Measurements from ENCODE around the gene DNASE1.
"Not testable (repeated sequence)": the region's sequence is repeated elsewhere in the genome, so short reads cannot be mapped to it uniquely, and the experiment has no call there.

Gene DNASE1, protein sequence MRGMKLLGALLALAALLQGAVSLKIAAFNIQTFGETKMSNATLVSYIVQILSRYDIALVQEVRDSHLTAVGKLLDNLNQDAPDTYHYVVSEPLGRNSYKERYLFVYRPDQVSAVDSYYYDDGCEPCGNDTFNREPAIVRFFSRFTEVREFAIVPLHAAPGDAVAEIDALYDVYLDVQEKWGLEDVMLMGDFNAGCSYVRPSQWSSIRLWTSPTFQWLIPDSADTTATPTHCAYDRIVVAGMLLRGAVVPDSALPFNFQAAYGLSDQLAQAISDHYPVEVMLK

DNA sequence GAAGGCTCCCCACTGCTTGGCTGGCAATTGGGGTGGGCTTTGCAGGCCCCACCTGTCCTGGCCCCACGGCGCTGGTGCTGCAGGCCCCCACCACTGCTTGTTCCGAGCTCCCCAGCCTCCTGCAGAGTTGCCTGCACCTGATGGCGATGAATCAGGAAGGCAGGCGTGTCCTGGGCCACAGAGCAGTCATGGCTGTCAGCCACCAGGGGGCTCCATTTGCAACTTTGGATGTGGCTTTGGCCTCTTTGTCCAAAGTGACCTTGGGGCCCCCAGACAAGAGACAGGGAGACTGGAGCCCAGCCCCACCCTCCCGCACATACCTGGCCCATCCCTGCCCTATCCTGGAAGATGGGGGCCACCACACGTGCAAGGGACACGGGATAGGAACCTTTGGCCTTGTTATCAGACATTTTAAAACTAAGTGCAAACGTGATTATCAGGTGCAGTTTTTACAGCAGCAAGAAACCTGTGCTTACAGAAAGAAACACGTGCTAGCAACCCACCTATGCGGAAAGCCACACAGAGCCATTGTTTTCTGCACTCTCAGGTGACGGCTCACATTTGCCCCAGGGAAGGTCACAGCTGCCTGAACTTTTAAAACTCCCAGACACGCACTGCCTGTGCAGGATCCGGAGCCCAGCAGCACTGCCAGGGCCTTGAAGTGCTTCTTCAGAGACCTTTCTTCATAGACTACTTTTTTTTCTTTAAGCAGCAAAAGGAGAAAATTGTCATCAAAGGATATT, at the start of gene DNASE1:
DNASE1 (plus strand) TSS at position 443 of the 743 bp plus-strand sequence. CDS start 683 bp downstream, outside the sequence.
- peak; percentile 70 for DNase-seq

DNA sequence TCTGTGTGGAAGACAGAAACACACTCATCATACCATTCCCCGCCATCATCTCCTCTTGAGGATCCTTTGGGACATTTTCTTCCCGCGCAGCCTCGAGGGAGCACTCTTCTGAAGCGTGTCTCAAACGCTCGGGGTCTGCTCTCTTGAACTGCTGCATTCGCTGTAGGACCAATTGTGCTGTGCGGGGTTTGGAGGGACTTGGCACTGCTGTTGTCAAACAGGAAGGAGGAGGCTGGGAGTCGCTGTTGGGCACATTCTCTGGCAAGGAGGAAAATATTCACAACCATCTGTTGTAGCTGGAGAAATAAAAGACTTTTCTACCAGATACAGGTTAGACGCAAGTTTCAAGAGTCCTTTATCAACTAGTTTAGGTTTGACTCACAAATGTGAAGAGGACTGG, 48.0 kb upstream of the DNASE1 start:
- DNase-seq, result no peak

DNA sequence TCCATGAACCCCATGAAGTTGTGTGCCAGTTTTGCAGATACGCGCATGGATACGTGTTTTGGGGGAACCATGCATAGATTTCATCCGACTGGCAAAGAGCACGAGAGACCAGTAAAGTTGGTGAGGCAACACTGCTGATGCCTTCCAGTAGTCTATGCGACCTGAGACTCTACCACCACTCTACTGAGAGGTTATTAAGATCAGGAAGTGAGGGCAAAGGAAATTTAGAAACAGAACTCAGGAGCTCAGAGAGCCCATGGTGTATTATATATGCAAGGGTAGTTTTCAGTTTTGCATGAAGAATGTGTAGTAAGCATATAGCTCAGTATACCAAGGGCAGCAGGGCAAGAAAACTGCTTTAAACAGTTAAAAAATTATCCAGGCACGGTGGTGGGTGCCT, 47.3 kb upstream of the DNASE1 start:
- no peak for DNase-seq

DNA sequence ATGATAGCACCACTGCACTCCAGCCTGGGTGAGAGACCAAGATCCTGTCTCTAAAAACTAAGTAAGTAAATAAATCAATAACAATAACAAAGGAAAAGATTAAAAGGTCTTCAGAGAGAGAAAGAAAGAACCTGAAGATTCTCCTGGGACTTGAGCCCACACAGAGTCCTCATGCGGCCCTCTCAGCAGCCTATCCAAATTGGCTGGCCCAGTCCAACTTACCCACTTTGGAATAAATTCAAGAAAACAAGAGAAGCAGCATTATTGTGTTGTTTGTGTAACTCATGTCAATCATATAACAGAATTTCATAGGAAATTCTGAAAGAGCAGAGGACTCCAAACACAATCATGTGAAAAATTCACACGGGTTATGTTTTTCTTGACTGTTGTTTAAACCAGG, 46.9 kb upstream of the DNASE1 start:
- no peak for DNase-seq

DNA sequence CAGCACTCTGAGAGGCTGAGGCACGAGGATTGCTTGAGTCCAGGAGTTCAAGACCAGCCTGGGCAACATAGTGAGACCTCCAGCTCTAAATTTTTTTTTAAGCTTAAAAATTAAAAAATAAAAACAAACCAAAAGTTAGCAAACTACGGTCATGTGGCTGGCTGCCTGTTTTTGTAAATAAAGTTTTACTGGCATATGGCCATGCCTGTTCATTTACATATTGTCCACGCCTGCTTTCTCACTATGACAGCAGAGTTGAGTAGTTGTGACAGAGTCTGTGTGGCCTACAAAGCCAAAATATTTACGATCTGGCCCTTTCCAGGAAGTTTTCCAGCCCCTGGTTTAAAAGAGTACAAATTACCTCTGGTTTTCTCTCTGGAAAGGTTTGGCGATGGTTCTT, 46.4 kb upstream of the DNASE1 start:
- DNase-seq, result no peak

DNA sequence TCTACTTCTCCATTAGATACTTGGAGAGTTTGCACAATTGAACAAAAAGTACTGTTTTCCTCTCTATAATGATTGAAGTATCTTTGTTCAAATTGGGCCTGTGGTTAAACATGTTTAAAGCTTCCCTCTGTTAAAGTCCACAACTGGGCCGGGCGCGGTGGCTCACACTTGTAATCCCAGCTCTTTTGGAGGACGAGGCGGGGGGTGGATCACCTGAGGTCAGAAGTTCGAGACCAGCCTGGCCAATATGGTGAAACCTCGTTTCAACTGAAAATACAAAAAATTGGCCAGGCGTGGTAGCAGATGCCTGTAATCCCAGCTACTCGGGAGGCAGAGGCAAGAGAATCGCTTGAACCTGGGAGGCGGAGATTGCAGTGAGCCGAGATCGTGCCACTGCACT, 45.5 kb upstream of the DNASE1 start:
- DNase-seq, result not testable (repeated sequence)

DNA sequence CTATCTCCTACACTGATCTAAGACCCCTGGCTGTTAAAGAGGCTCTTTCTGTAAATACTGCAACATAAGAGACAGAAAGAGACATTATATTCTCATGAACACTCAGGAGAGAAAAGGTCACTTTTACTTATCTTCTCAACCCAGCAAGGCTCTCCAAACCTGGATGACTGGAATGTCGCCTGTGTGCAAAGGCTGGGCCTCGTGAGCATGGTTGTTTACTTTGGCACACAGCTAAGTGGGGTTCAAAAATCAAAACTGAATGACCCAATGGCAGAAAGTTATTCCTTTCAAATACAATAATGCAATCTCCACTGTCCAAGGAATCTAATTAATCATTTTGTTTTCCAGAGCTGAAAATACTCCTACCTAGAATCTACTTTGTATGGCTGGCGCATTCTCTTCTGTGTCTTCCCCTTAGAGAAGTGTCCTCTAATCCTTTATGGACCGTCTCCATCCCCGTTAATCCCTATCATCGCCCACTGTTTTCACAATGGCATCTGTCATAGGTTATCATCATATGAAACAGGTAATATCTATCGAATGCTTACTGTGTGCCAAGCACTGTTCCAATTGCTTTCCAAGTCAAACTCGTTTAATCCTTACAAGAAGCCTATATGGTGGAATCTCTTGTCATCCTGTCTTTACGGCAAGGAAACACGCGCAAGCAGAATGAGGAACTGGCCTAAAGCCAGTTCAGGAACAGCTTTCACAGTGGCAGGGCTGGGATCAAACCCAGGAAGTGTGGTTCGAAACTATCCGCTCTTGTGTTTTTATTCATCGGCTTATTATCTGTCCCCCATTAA, 44.4 kb upstream of the DNASE1 start:
- DNase-seq, result no peak

DNA sequence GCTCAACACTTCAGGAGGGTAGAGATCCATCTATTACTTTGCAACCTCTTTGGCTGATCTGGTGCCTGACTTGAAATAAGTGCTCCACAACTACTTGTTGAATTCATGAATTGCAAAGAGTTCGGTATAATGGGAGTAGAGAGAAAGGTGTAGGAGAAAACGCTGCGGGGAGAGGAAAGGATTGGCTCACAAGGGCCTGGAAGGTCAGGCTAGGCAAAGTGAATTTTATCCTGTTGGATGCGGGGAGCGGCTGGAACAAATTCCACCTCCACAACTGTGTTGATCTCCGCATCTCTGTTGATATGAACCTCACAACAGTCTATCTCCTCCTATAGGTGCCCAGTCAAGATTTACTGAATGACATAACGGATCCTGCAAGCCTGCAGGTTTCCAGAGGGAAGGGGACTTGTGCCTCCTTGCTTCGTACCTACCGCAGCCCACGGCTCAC, 43.8 kb upstream of the DNASE1 start:
- DNase-seq, result no peak

DNA sequence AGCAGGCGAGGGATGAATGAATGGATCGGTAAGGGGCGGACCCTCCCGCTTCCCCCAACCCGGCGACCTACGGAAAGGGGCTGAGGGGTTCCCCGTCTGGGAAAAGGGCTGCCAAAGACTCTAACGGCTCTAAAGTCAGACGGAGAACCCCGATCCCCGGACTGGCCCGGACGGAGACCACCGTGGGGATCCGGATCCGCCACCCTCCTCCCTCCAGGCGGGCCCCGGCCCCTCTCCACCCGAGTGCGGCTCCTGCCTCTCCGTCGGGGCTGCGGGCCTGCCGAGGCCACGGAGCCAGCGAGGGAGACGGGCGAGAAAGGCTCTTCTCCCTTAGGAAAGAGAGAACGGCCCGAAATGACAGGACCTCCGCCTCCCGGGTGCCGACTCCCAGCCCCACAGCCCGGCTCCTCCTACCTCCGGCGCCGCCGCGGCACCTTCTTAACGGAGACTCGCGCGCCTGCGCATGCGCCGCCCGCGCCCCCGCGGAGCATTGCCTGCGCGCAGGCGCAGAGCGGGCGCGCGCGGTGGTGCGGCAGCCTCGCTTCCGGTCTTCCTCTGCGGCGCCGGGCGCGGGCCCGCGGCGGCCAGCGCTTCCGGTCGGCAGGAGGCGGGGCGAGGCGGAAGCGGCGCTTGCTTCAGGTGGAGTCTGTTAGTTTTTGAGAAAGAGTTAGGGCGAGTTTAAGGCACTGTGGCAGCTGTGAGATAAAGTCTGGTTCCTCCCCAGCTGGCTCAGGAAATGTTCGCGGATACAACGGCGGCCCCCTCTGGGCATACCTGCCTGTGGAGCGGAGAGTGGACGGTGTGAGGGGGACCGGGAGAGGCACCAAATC, 43.1 kb upstream of the DNASE1 start, which contains the start of gene SLX4:
SLX4 (minus strand) TSS at position 461 of the 830 bp plus-strand sequence. CDS start 2,642 bp downstream, outside the sequence.
- DNase-seq, result peak; percentile 95

DNA sequence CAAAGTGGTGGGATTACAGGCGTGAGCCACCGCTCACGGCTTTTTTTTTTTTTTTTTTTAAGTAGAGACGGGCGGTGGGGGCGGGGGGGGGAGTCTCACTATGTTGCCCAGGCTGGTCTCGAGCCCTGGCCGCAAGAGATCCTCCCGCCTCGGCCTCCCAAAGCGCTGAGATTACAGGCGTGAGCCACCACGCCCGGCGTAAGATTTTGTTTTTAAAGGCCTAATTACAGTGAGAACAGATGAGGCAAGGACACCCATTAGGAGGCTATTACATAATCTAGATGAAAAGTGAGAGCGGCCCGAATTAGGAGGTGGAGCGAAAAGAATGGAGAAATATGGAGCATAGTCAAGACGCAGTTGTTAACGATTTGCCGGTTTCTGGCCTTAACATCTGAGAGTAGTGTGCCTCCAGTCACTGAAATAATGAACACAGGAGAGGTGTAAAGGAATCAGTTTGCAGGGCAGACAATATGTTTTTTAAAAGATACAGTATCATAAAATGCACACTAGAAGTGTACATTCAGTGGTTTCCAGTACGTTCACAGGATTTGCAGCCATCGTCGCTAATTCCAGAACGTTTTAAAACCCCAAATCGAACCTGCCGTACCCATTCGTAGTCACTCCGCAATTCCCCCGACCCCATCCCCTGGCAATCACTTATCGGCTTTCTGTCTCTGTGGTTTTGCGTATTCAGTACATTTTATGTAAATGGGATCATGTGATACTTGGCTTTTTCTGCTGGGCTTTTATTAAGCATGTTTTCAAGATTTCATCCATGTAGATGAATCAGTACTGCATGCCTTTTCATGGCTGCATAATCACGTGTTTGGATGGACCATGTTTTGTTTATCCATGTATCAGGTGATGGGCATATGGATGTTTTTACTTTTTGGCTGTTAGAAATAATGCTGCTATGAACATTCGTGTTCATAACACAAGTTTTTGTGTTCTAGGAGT, 41.7 kb upstream of the DNASE1 start:
- DNase-seq, result no peak

DNA sequence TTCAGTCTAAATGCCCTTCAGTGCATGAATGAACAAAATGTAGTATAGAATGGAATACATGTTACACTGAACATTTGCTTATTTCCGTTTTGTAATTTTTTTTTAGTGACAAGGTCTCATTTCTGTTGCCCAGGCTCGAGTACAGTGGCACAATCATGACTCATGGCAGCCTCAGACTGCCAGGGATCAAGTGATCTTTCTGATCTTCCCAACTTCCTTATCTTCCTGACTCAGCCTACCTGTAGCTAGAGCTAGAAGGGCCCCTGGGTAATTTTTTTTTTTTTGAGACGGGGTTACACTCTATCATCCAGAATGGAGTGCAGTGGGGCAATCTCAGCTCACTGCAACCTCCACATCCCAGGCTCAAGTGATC, 35.7 kb upstream of the DNASE1 start:
- DNase-seq, result peak; percentile 32

DNA sequence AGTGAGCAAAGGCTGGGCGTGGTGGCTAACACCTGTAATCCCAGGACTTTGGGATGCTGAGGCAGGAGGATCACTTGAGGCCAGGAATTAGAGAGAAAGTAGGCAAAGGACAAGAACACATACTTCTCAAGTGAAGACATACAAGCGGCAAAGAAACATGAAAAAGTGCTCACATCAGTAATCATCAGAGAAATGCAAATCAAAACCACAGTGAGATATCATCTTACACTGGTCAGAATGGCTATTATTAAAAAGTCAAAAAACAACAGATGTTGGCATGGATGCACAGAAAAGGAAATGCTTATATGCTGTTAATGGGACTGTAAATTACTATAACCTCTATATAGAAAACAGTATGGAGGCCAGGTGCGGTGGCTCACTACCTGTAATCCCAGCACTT, 30.8 kb upstream of the DNASE1 start:
- DNase-seq, result no peak

DNA sequence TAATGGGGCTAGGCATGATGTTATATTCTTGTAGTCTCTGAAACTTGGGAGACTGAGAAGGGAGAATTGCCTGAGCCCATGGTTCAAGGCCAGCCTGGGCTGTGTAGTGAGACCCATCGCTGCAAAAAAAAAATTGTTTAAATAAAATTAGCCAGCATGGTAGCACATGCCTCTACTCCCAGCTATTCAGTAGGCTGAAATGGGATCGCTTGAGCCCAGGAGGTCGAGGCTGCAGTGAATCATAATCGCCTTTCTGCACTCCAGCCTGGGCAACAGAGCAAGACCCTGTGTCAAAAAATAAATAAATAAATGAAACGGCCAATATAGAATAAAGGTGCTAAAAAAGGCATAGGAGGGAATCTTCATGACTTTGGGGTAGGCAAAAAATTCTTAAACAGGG, 29.2 kb upstream of the DNASE1 start:
- no peak for DNase-seq

DNA sequence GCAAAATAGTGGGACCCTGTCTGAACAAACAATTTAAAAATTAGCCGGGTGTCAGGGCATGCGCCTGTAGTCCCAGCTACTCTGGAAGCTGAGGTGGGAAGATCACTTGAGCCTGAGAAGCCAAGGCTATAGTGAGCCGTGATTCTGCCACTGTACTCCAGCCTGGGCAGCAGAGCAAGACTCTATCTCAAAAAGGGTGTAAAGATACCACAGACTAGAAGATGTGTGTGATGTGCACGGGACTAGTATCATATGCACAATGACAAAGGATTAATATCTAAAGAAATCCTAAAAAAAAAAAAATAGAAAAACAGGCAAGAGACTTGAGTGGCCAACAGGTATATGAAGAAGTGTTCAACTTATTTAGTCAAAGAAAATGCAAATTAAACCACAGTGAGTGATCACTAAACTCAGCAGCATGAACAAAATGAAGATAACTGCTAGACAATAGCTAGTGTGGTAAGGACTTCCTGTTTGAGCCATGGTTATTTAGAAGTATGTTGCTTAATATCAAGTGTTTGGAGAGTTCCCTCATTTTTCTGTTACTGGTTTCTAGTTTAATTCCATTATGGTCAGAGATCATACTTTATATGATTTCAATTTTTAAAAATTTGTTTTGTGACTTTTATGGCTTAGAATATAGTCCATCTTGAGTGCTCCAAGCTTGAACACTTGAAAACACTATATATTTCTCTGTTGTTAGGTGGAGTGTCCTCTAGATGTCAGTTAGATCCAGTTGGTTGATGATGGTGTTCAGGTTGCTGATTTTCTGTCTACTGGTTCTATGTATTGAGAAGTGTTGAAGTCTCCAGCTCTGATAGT, 28.4 kb upstream of the DNASE1 start:
- no peak for DNase-seq

DNA sequence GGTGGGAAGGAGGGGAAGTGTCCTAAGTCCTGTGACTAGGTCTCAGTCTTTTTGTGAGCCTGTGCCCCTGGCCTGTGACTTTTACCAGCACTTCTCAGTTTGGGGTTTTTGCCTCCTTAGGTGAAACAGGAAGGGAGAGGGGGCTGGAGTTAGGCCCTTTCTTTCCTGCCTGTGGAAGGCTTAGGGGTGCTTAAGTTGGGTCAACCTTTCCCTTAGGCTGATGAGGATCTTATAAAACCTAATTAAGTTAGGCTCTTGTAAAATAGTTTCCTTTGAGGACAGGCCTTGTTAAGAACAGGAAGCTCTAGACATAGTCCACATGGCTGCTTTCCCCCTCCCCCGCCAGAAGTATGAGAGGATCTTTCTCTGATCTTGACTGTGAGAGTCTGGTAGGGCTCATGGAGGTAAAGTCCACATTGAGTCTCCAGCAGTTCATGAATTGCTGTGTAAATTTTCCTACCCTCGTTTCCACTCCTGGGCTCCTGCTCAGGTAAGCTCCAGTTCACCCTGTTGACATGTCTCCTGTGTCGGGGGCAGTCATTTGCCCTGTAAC, 17.0 kb upstream of the DNASE1 start:
- DNase-seq, result peak; percentile 56

DNA sequence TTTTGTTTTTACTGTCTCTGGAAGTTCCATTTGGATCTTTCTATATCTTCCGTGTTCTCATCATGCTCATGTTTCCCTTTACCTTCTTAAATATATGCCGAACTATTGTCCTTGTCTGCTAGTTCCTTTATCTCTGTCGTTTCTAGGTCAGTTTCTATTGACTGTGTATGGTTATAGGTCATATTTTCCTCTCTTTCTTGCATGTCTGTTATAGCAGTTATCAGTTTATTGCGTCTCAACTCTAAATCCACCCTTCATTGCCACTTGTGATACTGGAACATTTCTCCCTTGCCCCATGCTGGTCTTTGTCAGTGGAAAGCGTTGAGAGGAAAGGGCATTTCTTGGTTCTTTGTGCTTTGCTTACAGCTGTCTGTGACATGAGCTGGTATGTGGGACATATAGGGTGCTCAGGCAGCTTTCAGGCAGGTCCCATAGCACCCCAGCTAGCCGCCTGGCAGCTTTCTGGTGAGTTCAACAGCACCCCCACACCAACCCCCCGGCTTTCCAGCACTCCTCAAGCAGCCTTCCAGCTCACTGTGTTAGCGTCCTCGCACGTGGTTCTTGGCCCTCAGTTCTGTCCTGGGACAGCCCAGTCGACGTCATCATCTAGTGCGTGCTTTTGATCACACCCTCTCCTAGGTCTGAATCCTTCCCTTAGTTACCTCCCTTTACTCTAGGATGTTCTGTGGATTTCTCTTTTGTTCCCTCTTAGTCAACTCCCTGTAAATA, 15.4 kb upstream of the DNASE1 start:
- DNase-seq, result no peak

DNA sequence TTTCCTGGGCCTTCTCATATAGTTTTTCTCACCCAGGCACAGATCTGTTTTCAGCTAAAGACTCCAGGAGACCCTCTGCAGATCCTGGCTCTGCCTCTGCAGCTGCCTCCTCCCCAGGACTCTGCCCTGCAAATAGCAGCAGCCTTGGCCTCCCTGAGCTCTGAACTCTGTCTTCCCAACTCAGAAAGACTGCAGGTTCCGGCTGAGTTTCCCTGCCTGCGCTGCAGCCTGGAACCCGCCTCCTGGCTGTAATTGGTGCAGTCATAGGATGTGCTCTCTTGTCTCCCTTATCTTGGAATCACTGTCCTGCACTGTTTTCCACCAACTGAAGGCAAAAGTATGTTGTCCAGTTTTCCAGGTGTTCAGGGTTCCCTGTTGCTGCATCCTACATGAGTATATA, 14.3 kb upstream of the DNASE1 start:
- DNase-seq, result no peak

DNA sequence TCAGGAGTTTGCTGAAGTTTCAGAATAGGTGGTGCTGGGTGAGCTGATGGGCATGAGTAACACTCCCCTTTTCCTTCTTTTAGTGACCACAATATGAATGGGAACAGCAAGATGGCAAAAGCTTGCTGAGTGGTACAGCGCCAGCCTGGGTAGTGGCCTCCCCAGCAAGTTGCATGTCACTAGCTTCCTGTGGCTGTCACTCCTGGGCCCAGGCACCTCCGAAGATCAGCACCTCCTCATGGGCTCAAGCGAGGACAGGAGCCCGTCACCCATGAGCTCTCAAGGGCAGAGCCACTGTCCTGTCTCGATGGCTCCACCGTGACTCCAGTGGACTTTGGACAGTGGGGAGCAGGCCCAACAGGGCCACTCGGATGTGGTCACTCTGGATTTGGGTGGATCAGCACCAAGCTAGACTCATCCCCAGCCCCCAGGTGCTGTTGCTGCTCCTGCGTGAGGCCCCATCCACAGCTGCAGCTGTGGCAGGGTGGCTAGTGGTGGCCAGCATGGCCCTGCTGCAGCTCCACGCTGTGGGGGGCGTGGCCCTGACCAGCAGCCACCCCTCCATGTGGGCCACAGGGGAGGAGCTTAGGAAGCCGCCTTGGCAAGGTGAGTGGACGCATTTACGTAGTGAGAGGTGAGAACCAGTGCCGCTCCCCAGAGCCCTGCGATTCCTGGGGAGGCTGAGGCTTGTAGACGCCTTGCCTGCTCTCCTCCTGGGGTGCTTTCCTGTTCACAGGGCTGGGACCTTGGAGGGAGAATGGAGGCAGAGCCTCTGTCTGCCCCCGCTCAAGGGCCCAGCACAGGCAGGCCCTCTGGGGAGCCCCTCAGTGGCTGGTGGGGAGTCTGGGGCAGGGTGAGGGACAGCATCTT, 13.6 kb upstream of the DNASE1 start:
- DNase-seq, result no peak

Measured in CD4-positive, alpha-beta T cell treated with Interleukin-17A for 4 hours (primary cell).